HEK293 (cell line): ENCODE results near the gene RAB1A.

Source experiments
- HOXC10 ChIP-seq: sonication (generic); formaldehyde crosslinking; IDR thresholded peaks from 2 replicates; pipeline ENCODE4 v1.8.1; 2023; ENCODE audit warnings: mild to moderate bottlenecking, missing genetic modification reagents
- KLF1 ChIP-seq: fragments of 450-650 bp; formaldehyde crosslinking; IDR thresholded peaks from 2 replicates; pipeline ENCODE4 v1.5.1; 2016; ENCODE audit warnings: missing biosample characterization, missing genetic modification characterization
- KLF17 ChIP-seq: fragments of 450-650 bp; formaldehyde crosslinking; IDR thresholded peaks from 2 replicates; pipeline ENCODE4 v1.5.1; 2016; ENCODE audit warnings: missing biosample characterization, missing genetic modification characterization
- PATZ1 ChIP-seq: fragments of 450-650 bp; formaldehyde crosslinking; IDR thresholded peaks from 2 replicates; pipeline ENCODE4 v1.5.1; 2016; ENCODE audit warnings: missing biosample characterization, missing genetic modification characterization
- SCRT1 ChIP-seq: fragments of 450-650 bp; formaldehyde crosslinking; IDR thresholded peaks from 2 replicates; pipeline ENCODE4 v1.5.1; 2016; ENCODE audit warnings: missing biosample characterization, missing genetic modification characterization, borderline replicate concordance
- TRIM28 ChIP-seq: IDR thresholded peaks from 2 replicates; pipeline ENCODE4 v1.6.1; 2011; ENCODE audit warnings: low read length, control low read depth, borderline replicate concordance
- ZBTB21 ChIP-seq: fragments of 450-650 bp; formaldehyde crosslinking; IDR thresholded peaks from 2 replicates; pipeline ENCODE4 v1.5.1; 2017; ENCODE audit warnings: missing biosample characterization, missing genetic modification characterization
- ZBTB8A ChIP-seq: fragments of 450-650 bp; formaldehyde crosslinking; IDR thresholded peaks from 2 replicates; pipeline ENCODE4 v1.5.1; 2016; ENCODE audit warnings: missing biosample characterization, missing genetic modification characterization
- ZFHX2 ChIP-seq: fragments of 450-650 bp; formaldehyde crosslinking; conservative IDR thresholded peaks from 2 replicates; pipeline ENCODE4 v1.5.1; 2016; ENCODE audit warnings: missing biosample characterization, missing genetic modification characterization
- ZIC2 ChIP-seq: fragments of 450-650 bp; formaldehyde crosslinking; IDR thresholded peaks from 2 replicates; pipeline ENCODE4 v1.5.1; 2016; ENCODE audit warnings: missing biosample characterization, missing genetic modification characterization
- ZNF121 ChIP-seq: fragments of 450-650 bp; formaldehyde crosslinking; IDR thresholded peaks from 2 replicates; pipeline ENCODE4 v1.5.1; 2016; ENCODE audit warnings: missing biosample characterization, missing genetic modification characterization
- ZNF133 ChIP-seq: fragments of 450-650 bp; formaldehyde crosslinking; IDR thresholded peaks from 2 replicates; pipeline ENCODE4 v1.5.1; 2016; ENCODE audit warnings: missing biosample characterization, missing genetic modification characterization
- ZNF184 ChIP-seq: fragments of 450-650 bp; IDR thresholded peaks from 2 replicates; pipeline ENCODE4 v1.5.1; 2018; ENCODE audit warnings: missing biosample characterization, mild to moderate bottlenecking, missing genetic modification characterization
- ZNF2 ChIP-seq: fragments of 450-650 bp; formaldehyde crosslinking; IDR thresholded peaks from 2 replicates; pipeline ENCODE4 v1.5.1; 2016; ENCODE audit warnings: missing biosample characterization, missing genetic modification characterization
- ZNF221 ChIP-seq: fragments of 450-650 bp; formaldehyde crosslinking; IDR thresholded peaks from 2 replicates; pipeline ENCODE4 v1.5.1; 2017; ENCODE audit warnings: missing biosample characterization, missing genetic modification characterization, borderline replicate concordance
- ZNF324 ChIP-seq: fragments of 450-650 bp; formaldehyde crosslinking; IDR thresholded peaks from 2 replicates; pipeline ENCODE4 v1.5.1; 2016; ENCODE audit warnings: missing biosample characterization, missing genetic modification characterization
- ZNF335 ChIP-seq: fragments of 450-650 bp; formaldehyde crosslinking; conservative IDR thresholded peaks from 2 replicates; pipeline ENCODE4 v1.5.1; 2016; ENCODE audit warnings: missing biosample characterization, missing genetic modification characterization
- ZNF341 ChIP-seq: fragments of 450-650 bp; formaldehyde crosslinking; IDR thresholded peaks from 2 replicates; pipeline ENCODE4; 2016; ENCODE audit warnings: low read depth, missing biosample characterization, missing genetic modification characterization
- ZNF362 ChIP-seq: fragments of 450-650 bp; formaldehyde crosslinking; IDR thresholded peaks from 2 replicates; pipeline ENCODE4 v1.5.1; 2016; ENCODE audit warnings: missing biosample characterization, missing genetic modification characterization
- ZNF404 ChIP-seq: fragments of 450-650 bp; formaldehyde crosslinking; IDR thresholded peaks from 2 replicates; pipeline ENCODE4 v1.5.1; 2017; ENCODE audit warnings: missing biosample characterization, missing genetic modification characterization
- ZNF501 ChIP-seq: fragments of 450-650 bp; formaldehyde crosslinking; IDR thresholded peaks from 2 replicates; pipeline ENCODE4 v1.5.1; 2016; ENCODE audit warnings: missing biosample characterization, missing genetic modification characterization
- ZNF513 ChIP-seq: fragments of 450-650 bp; IDR thresholded peaks from 2 replicates; pipeline ENCODE4 v1.5.1; 2018; ENCODE audit warnings: missing biosample characterization, missing genetic modification characterization
- ZNF560 ChIP-seq: fragments of 450-650 bp; formaldehyde crosslinking; IDR thresholded peaks from 2 replicates; pipeline ENCODE4 v1.5.1; 2017; ENCODE audit warnings: missing biosample characterization, missing genetic modification characterization, borderline replicate concordance
- ZNF600 ChIP-seq: fragments of 450-650 bp; formaldehyde crosslinking; IDR thresholded peaks from 2 replicates; pipeline ENCODE4 v1.5.1; 2016; ENCODE audit warnings: missing biosample characterization, missing genetic modification characterization
- ZNF623 ChIP-seq: fragments of 450-650 bp; formaldehyde crosslinking; IDR thresholded peaks from 2 replicates; pipeline ENCODE4 v1.5.1; 2016; ENCODE audit warnings: missing biosample characterization, missing genetic modification characterization
- ZNF626 ChIP-seq: fragments of 450-650 bp; sonication (Bioruptor Pico); formaldehyde crosslinking; IDR thresholded peaks from 2 replicates; pipeline ENCODE4 v1.5.1; 2018; ENCODE audit warnings: missing biosample characterization, missing genetic modification characterization, inconsistent platforms
- ZNF660 ChIP-seq: fragments of 450-650 bp; IDR thresholded peaks from 2 replicates; pipeline ENCODE4 v1.5.1; 2018; ENCODE audit warnings: missing biosample characterization, mild to moderate bottlenecking, missing genetic modification characterization
- ZNF776 ChIP-seq: fragments of 450-650 bp; formaldehyde crosslinking; IDR thresholded peaks from 2 replicates; pipeline ENCODE4 v1.5.0; 2017; ENCODE audit warnings: missing biosample characterization, missing genetic modification characterization, borderline replicate concordance
- ZNF791 ChIP-seq: fragments of 450-650 bp; formaldehyde crosslinking; IDR thresholded peaks from 2 replicates; pipeline ENCODE4 v1.5.1; 2016; ENCODE audit warnings: missing biosample characterization, missing genetic modification characterization
- ZSCAN23 ChIP-seq: fragments of 450-650 bp; formaldehyde crosslinking; IDR thresholded peaks from 2 replicates; pipeline ENCODE4 v1.5.1; 2016; ENCODE audit warnings: missing biosample characterization, missing genetic modification characterization
- TF ChIP-seq, protein P1 (sequence below): fragments of 450-650 bp; formaldehyde crosslinking; IDR thresholded peaks from 2 replicates; pipeline ENCODE4 v1.5.1; 2016; ENCODE audit warnings: missing biosample characterization, missing genetic modification characterization

The RAB1A gene

GRCh38 chr2:65055422-65056214 lies 74.3 kb downstream of the RAB1A start (continued):
- TF ChIP-seq ZNF362 (tag by site-specific recombination) (no peak), PATZ1 (tag by site-specific recombination) (peak; percentile 33), ZNF184 (tag by site-specific recombination) (no peak), ZIC2 (no peak), ZNF776 (tag by site-specific recombination) (no peak), ZNF623 (tag by site-specific recombination) (no peak), SCRT1 (peak; percentile 79), ZNF324 (tag by site-specific recombination) (0 out of 2 replicates have a peak, but pooled peaks have one; percentile 29), ZNF404 (no peak), ZBTB8A (tag by site-specific recombination) (peak; percentile 73), ZNF513 (tag by site-specific recombination) (no peak), ZNF335 (tag by site-specific recombination) (peak; percentile 95), ZFHX2 (tag by site-specific recombination) (peak; percentile 58), ZNF501 (tag by site-specific recombination) (peak; percentile 84), HOXC10 (no peak), ZNF2 (peak; percentile 20; the same call in 1 of the 2 replicates), KLF1 (no peak), TRIM28 (no peak), ZNF341 (peak; percentile 62), ZBTB21 (tag by site-specific recombination) (no peak), ZNF600 (peak; percentile 72), ZNF560 (no peak), KLF17 (tag by site-specific recombination) (0 out of 2 replicates have a peak, but pooled peaks have one; percentile 18), ZNF791 (tag by site-specific recombination) (0 out of 2 replicates have a peak, but pooled peaks have one; percentile 15), ZNF660 (tag by site-specific recombination) (peak; percentile 17; the same call in 1 of the 2 replicates), ZNF133 (tag by site-specific recombination) (no peak), ZNF121 (tag by site-specific recombination) (peak; percentile 98), ZNF221 (tag by site-specific recombination) (no peak), ZNF626 (tag by site-specific recombination) (no peak), ZSCAN23 (tag by site-specific recombination) (no peak)
- TF ChIP-seq, protein P1, sequence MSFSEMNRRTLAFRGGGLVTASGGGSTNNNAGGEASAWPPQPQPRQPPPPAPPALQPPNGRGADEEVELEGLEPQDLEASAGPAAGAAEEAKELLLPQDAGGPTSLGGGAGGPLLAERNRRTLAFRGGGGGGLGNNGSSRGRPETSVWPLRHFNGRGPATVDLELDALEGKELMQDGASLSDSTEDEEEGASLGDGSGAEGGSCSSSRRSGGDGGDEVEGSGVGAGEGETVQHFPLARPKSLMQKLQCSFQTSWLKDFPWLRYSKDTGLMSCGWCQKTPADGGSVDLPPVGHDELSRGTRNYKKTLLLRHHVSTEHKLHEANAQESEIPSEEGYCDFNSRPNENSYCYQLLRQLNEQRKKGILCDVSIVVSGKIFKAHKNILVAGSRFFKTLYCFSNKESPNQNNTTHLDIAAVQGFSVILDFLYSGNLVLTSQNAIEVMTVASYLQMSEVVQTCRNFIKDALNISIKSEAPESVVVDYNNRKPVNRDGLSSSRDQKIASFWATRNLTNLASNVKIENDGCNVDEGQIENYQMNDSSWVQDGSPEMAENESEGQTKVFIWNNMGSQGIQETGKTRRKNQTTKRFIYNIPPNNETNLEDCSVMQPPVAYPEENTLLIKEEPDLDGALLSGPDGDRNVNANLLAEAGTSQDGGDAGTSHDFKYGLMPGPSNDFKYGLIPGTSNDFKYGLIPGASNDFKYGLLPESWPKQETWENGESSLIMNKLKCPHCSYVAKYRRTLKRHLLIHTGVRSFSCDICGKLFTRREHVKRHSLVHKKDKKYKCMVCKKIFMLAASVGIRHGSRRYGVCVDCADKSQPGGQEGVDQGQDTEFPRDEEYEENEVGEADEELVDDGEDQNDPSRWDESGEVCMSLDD = 0 out of 2 replicates have a peak, but pooled peaks have one; percentile 71
